GM23338 (cell line): ENCODE data around the gene PPM1N.

Experiments used
- CTCF ChIP-seq, 2 experiments: fragments of 200-600 bp in 1 of 2; sonication (generic) in 1 of 2; conservative IDR thresholded peaks; 2 replicates each; pipeline versions ENCODE4 v1.5.1 to v1.6.1; 2016 to 2017; ENCODE audit warnings: antibody characterized with exemption in 2 of 2, low read depth in 2 of 2, mild to moderate bottlenecking in 2 of 2, moderate library complexity in 1 of 2
- ETS1 ChIP-seq: IDR thresholded peaks from 2 replicates; pipeline ENCODE4 v1.6.1; 2016; ENCODE audit warnings: antibody characterized with exemption
- EZH2 ChIP-seq: fragments of 200-600 bp; sonication (generic); IDR thresholded peaks from one replicate; pipeline ENCODE4 v1.8.0; 2017; ENCODE audit warnings: antibody characterized with exemption, mild to moderate bottlenecking, low read depth; ENCODE audit not compliant: unreplicated experiment
- EZH2phosphoT487 ChIP-seq: fragments of 200-600 bp; sonication (generic); IDR thresholded peaks from one replicate; pipeline ENCODE4 v1.8.1; 2018; ENCODE audit warnings: antibody characterized with exemption; ENCODE audit not compliant: unreplicated experiment
- POLR2AphosphoS5 ChIP-seq: IDR thresholded peaks from 2 replicates; pipeline ENCODE4 v1.6.1; 2016; ENCODE audit warnings: antibody characterized with exemption, low read depth
- REST ChIP-seq: IDR thresholded peaks from one replicate; pipeline ENCODE4 v1.6.1; 2018; ENCODE audit warnings: antibody characterized with exemption; ENCODE audit not compliant: unreplicated experiment
- STAT1 ChIP-seq: IDR thresholded peaks from one replicate; pipeline ENCODE4 v1.6.1; 2016; ENCODE audit warnings: antibody characterized with exemption; ENCODE audit not compliant: unreplicated experiment
- ZNF331 ChIP-seq: fragments of 250-450 bp; sonication (Bioruptor Pico); IDR thresholded peaks from 2 replicates; pipeline ENCODE4 v1.5.0; 2020; ENCODE audit warnings: low read depth, mild to moderate bottlenecking, moderate library complexity

GRCh38 chr19:45456500-45456815 is 41.8 kb upstream of the PPM1N start:
- TF ChIP-seq CTCF (conservative IDR thresholded peaks at IDR 0.05; ENCODE audit: low read depth in 2 of 2) (no peak), POLR2AphosphoS5 (no peak), REST (no peak), STAT1 (no peak), ETS1 (no peak), EZH2 (no peak), EZH2phosphoT487 (no peak), ZNF331 (CRISPR knock-in tag) (no peak)
